Smooth muscle cell (in vitro differentiated cells): ENCODE data around the gene DNAH14. TPM values are rescaled to one million over a fixed set of nuclear protein-coding genes. Genes with fewer than 3 reads are reported as not detected.
"Not testable (repeated sequence)": the region's sequence is repeated elsewhere in the genome, so short reads cannot be mapped to it uniquely, and the experiment has no call there.

Experiments used
- DNase-seq: peaks from one replicate; lab custom pipeline; 2025; ENCODE audit not compliant: unreplicated experiment; lab: John Stamatoyannopoulos, UW
- H2AFZ ChIP-seq: fragments of 200-600 bp; sonication (generic); 2 replicates; pipeline ENCODE4 v1.6.0; 2016; ENCODE audit warnings: antibody characterized with exemption, low read depth, mild to moderate bottlenecking
- H3F3A ChIP-seq: fragments of 200-600 bp; sonication (generic); 2 replicates; pipeline ENCODE4 v1.6.0; 2017; ENCODE audit warnings: antibody characterized with exemption, low read depth
- H3K27ac ChIP-seq: fragments of 200-600 bp; sonication (generic); 2 replicates; pipeline ENCODE4 v1.5.1; 2016; ENCODE audit warnings: low read depth, mild to moderate bottlenecking
- H3K27me3 ChIP-seq: fragments of 200-600 bp; sonication (generic); 2 replicates; pipeline ENCODE4 v1.6.1; 2016; ENCODE audit warnings: low read depth, mild to moderate bottlenecking
- H3K36me3 ChIP-seq: fragments of 200-600 bp; sonication (generic); 2 replicates; pipeline ENCODE4 v1.5.1; 2016; ENCODE audit warnings: low read depth
- H3K4me1 ChIP-seq: fragments of 200-600 bp; sonication (generic); 2 replicates; pipeline ENCODE4 v1.5.1; 2016; ENCODE audit warnings: low read depth
- H3K4me2 ChIP-seq: fragments of 200-600 bp; sonication (generic); 2 replicates; pipeline ENCODE4 v1.6.0; 2016; ENCODE audit warnings: mild to moderate bottlenecking
- H3K4me3 ChIP-seq: fragments of 200-600 bp; sonication (generic); 2 replicates; pipeline ENCODE4 v1.5.1; 2016; ENCODE audit warnings: mild to moderate bottlenecking
- H3K79me2 ChIP-seq: fragments of 200-600 bp; sonication (generic); 2 replicates; pipeline ENCODE4 v1.6.0; 2016; ENCODE audit warnings: low read depth, mild to moderate bottlenecking
- H3K9ac ChIP-seq: fragments of 200-600 bp; sonication (generic); 2 replicates; pipeline ENCODE4 v1.6.0; 2016; ENCODE audit warnings: low read depth
- H3K9me3 ChIP-seq: fragments of 200-600 bp; sonication (generic); replicated peaks from 2 replicates; pipeline ENCODE4 v1.5.1; 2016; ENCODE audit warnings: low read depth
- H4K20me1 ChIP-seq: fragments of 200-600 bp; sonication (generic); 2 replicates; pipeline ENCODE4 v1.6.0; 2016; ENCODE audit warnings: low read depth
- CTCF ChIP-seq: fragments of 200-600 bp; sonication (generic); IDR thresholded peaks from 2 replicates; pipeline ENCODE4 v1.5.1; 2017; ENCODE audit warnings: borderline replicate concordance, mild to moderate bottlenecking, antibody characterized with exemption; ENCODE audit not compliant: insufficient read depth, poor library complexity, severe bottlenecking
- WGBS: methylation state at CpG from one replicate; pipeline ENCODE4 v1.1.7; 2016; ENCODE audit warnings: low lambda C conversion rate; 5-methylcytosine and 5-hydroxymethylcytosine counted together
- polyA plus RNA-seq: library from polyadenylated mRNA; unstranded; fragments of >200 nt; fragmentation: Nextera tagmentation; extraction: Ambion mirVana; gene quantifications from 2 replicates; pipeline ENCODE4 v1.2.1, GENCODE V29; 2016
- total RNA-seq: library from RNA; depleted of rRNA; stranded (reverse); fragments of >200 nt; gene quantifications from 2 replicates; pipeline ENCODE4 v1.2.3, GENCODE V29; 2014

The DNAH14 gene
- total and polyA plus RNA-seq, 2 experiments from 2014 or later = 9.4 to 44.0 TPM

- H2AFZ ChIP-seq = no peak overlapping the region
- no peak for DNase-seq
- H3K4me1 ChIP-seq = no peaks in the 10 kb centered on the region
- no peaks in the 10 kb centered on the region for H3K9me3 ChIP-seq
- H3K4me3 ChIP-seq = no peak overlapping the region
- H3K27me3 ChIP-seq = no peaks in the 10 kb centered on the region
- H3K27ac ChIP-seq = no peak overlapping the region
- no peaks in the 10 kb centered on the region for H3F3A ChIP-seq
- H3K9ac ChIP-seq = no peak overlapping the region
- H3K79me2 ChIP-seq = no peaks in the 10 kb centered on the region
- no peaks in the 10 kb centered on the region for H3K36me3 ChIP-seq
- H4K20me1 ChIP-seq = no peaks in the 10 kb centered on the region
- H3K4me2 ChIP-seq = no peak overlapping the region
- TF ChIP-seq CTCF = no peak
Measured at GRCh38 chr1:225143001-225143400, 213.5 kb downstream of the DNAH14 start.

GRCh38 chr1:225146478-225146877 lies 217.0 kb downstream of the DNAH14 start:
- Histone ChIP-seq H3K4me2 (no peak overlapping the region), H3K9me3 (no peaks in the 10 kb centered on the region), H3K4me3 (no peak overlapping the region), H3K79me2 (no peaks in the 10 kb centered on the region), H3K27me3 (no peaks in the 10 kb centered on the region), H3K36me3 (no peaks in the 10 kb centered on the region), H3F3A (no peaks in the 10 kb centered on the region), H3K27ac (no peak overlapping the region), H3K9ac (no peak overlapping the region), H4K20me1 (no peaks in the 10 kb centered on the region), H3K4me1 (no peaks in the 10 kb centered on the region), H2AFZ (no peak overlapping the region)
- no peak for TF ChIP-seq CTCF
- 88% methylated on average over 5 of the region's 5 CpGs for WGBS
- DNase-seq = no peak

- H3K9ac ChIP-seq, H3K9me3 ChIP-seq, H3K36me3 ChIP-seq: not testable (repeated sequence)
Measured at GRCh38 chr1:225147791-225148190, 218.3 kb downstream of the DNAH14 start.

GRCh38 chr1:225152061-225152460 lies 222.6 kb downstream of the DNAH14 start:
- Histone ChIP-seq H4K20me1 (no peaks in the 10 kb centered on the region), H3K4me2 (no peak overlapping the region), H3K4me1 (no peaks in the 10 kb centered on the region), H3K27me3 (no peaks in the 10 kb centered on the region), H3F3A (no peaks in the 10 kb centered on the region), H3K9ac (no peak overlapping the region), H3K9me3 (no peaks in the 10 kb centered on the region), H3K27ac (no peak overlapping the region), H3K4me3 (no peak overlapping the region), H3K36me3 (peaks cover 5% of the 10 kb centered on the region), H2AFZ (no peak overlapping the region), H3K79me2 (no peaks in the 10 kb centered on the region)
- DNase-seq = no peak
- no peak for TF ChIP-seq CTCF

More at GRCh38 chr1:225147791-225148190, 218.3 kb downstream of the DNAH14 start:
- H3K27me3 ChIP-seq, H3K79me2 ChIP-seq, H3K4me1 ChIP-seq, H3K4me2 ChIP-seq, H3K4me3 ChIP-seq, H3F3A ChIP-seq, H2AFZ ChIP-seq, DNase-seq, H4K20me1 ChIP-seq, H3K27ac ChIP-seq: not testable (repeated sequence)
